Measurements from ENCODE around the gene CLEC3B. TPM values are rescaled to one million over a fixed set of nuclear protein-coding genes. Genes with fewer than 3 reads are reported as not detected.

Gene CLEC3B
- total RNA-seq, 1 experiment from 2014 or later, result not detected

DNA sequence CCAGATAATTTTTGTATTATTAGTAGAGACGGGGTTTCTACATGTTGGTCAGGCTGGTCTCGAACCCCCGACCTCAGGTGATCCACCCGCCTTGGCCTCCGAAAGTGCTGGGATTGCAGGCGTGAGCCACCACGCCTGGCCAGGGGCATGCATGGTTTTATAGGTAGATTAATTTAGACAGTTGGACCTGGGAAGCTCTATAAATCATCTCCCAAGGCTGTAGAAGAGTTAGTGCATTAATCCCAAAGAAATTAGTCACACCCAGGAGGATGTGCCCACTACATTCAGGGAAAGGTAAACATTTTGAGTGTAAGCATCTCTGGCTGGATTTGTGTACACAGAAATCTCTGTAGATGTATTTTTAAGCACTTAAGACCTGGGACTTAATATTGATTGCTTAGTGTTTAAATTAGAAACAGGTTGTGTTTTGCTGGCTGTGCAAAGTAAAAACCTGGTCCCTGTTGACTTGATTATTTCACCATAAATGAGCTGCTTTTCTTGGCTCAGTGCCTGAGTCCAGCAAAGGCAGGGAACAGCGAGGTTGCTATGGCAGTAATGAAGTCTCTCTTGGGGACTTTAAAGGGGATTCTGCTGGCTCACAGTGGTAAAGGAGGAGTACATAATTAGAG is 30.8 kb upstream of the CLEC3B start:
- ChIA-PET CTCF (no interaction called here), POLR2A (no interaction called here)
- TF ChIP-seq, protein P1, sequence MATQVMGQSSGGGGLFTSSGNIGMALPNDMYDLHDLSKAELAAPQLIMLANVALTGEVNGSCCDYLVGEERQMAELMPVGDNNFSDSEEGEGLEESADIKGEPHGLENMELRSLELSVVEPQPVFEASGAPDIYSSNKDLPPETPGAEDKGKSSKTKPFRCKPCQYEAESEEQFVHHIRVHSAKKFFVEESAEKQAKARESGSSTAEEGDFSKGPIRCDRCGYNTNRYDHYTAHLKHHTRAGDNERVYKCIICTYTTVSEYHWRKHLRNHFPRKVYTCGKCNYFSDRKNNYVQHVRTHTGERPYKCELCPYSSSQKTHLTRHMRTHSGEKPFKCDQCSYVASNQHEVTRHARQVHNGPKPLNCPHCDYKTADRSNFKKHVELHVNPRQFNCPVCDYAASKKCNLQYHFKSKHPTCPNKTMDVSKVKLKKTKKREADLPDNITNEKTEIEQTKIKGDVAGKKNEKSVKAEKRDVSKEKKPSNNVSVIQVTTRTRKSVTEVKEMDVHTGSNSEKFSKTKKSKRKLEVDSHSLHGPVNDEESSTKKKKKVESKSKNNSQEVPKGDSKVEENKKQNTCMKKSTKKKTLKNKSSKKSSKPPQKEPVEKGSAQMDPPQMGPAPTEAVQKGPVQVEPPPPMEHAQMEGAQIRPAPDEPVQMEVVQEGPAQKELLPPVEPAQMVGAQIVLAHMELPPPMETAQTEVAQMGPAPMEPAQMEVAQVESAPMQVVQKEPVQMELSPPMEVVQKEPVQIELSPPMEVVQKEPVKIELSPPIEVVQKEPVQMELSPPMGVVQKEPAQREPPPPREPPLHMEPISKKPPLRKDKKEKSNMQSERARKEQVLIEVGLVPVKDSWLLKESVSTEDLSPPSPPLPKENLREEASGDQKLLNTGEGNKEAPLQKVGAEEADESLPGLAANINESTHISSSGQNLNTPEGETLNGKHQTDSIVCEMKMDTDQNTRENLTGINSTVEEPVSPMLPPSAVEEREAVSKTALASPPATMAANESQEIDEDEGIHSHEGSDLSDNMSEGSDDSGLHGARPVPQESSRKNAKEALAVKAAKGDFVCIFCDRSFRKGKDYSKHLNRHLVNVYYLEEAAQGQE (IDR thresholded peaks at IDR 0.05; ENCODE audit: insufficient read depth in 1 of 2, low read depth in 2 of 2, low read length in 1 of 2), result no peak
- TF ChIP-seq SIN3A (IDR thresholded peaks at IDR 0.05; ENCODE audit: borderline replicate concordance, insufficient read depth, low read depth, low read length) (no peak), POLR2AphosphoS5 (IDR thresholded peaks at IDR 0.05; ENCODE audit: low read depth, low read length) (no peak), TCF7L2 (IDR thresholded peaks at IDR 0.05; ENCODE audit: low read depth, low read length) (no peak)
- TF ChIP-seq, protein P2, sequence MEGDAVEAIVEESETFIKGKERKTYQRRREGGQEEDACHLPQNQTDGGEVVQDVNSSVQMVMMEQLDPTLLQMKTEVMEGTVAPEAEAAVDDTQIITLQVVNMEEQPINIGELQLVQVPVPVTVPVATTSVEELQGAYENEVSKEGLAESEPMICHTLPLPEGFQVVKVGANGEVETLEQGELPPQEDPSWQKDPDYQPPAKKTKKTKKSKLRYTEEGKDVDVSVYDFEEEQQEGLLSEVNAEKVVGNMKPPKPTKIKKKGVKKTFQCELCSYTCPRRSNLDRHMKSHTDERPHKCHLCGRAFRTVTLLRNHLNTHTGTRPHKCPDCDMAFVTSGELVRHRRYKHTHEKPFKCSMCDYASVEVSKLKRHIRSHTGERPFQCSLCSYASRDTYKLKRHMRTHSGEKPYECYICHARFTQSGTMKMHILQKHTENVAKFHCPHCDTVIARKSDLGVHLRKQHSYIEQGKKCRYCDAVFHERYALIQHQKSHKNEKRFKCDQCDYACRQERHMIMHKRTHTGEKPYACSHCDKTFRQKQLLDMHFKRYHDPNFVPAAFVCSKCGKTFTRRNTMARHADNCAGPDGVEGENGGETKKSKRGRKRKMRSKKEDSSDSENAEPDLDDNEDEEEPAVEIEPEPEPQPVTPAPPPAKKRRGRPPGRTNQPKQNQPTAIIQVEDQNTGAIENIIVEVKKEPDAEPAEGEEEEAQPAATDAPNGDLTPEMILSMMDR (IDR thresholded peaks at IDR 0.05), result no peak
- no TSS peak for BruUV-seq (replicated peaks)
- no peak for ATAC-seq
- intact Hi-C loops (cut with micrococcal nuclease; ENCODE audit: unreplicated experiment) (no loop called here), in situ Hi-C loops (cut with HindIII; ENCODE audit: low pct_unique_long_range_greater_than_20kb, low sequenced_read_pairs) (no loop called here)
- Histone ChIP-seq H3K27me3 (ENCODE audit: control insufficient read depth, insufficient read depth, low read length) (no peaks in the 10 kb centered on the region), H3K4me3 (ENCODE audit: low read depth in 2 of 2, low read length in 2 of 2) (no peak overlapping the region), H3K36me3 (ENCODE audit: control insufficient read depth, insufficient read depth, low read length) (peaks cover 5% of the 10 kb centered on the region), H3K9me3 (ENCODE audit: control insufficient read depth, insufficient read depth, low read depth, low read length) (no peaks in the 10 kb centered on the region), H3K4me1 (ENCODE audit: control insufficient read depth, insufficient read depth, low read length) (no peaks in the 10 kb centered on the region; the same call in 1 of the 2 replicates), H3K27ac (ENCODE audit: low read length) (no peak overlapping the region)
- no peak for DNase-seq (ENCODE audit: low read depth, low spot score)

DNA sequence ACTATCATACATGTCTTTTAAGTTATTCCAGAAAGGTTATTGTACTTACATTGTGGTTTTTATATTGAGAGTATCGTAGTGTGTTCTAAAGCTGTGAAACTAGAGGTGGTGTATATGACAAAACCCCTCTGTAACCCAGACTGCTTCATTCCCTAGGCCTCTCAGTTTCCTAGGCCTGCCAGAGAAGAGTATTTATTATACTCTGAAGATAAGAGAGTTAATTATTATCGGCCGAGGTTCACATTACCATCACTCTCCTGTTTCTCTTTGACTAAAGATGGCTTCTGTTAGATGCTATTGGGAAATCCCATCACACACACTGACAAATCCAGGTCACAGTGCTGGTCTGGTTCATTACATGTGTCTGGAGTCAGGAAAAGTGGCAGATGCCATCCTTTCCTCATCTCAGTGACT is 29.5 kb upstream of the CLEC3B start:
- TF ChIP-seq TCF7L2 (IDR thresholded peaks at IDR 0.05; ENCODE audit: low read depth, low read length) (no peak), POLR2AphosphoS5 (IDR thresholded peaks at IDR 0.05; ENCODE audit: low read depth, low read length) (no peak), SIN3A (IDR thresholded peaks at IDR 0.05; ENCODE audit: borderline replicate concordance, insufficient read depth, low read depth, low read length) (no peak)
- TF ChIP-seq, protein P2 (IDR thresholded peaks at IDR 0.05), result no peak
- TF ChIP-seq, protein P1 (IDR thresholded peaks at IDR 0.05; ENCODE audit: insufficient read depth in 1 of 2, low read depth in 2 of 2, low read length in 1 of 2), result no peak
- intact Hi-C loops (cut with micrococcal nuclease; ENCODE audit: unreplicated experiment) (no loop called here), in situ Hi-C loops (cut with HindIII; ENCODE audit: low pct_unique_long_range_greater_than_20kb, low sequenced_read_pairs) (no loop called here)
- H3K4me1 ChIP-seq (ENCODE audit: control insufficient read depth, insufficient read depth, low read length), result no peaks in the 10 kb centered on the region; the same call in 1 of the 2 replicates
- no peak overlapping the region for H3K4me3 ChIP-seq (ENCODE audit: low read depth in 2 of 2, low read length in 2 of 2)
- H3K9me3 ChIP-seq (ENCODE audit: control insufficient read depth, insufficient read depth, low read depth, low read length), result no peaks in the 10 kb centered on the region
- CTCF ChIA-PET, result no interaction called here
- BruUV-seq (replicated peaks), result no TSS peak
- DNase-seq (ENCODE audit: low read depth, low spot score) (no peak), ATAC-seq (no peak)
- no peak overlapping the region for H3K27ac ChIP-seq (ENCODE audit: low read length)
- peaks cover 6% of the 10 kb centered on the region for H3K36me3 ChIP-seq (ENCODE audit: control insufficient read depth, insufficient read depth, low read length)
- no peaks in the 10 kb centered on the region for H3K27me3 ChIP-seq (ENCODE audit: control insufficient read depth, insufficient read depth, low read length)
- POLR2A ChIA-PET, result interaction anchor here (0.6 kb wide), 1 partner anchor 133 kb away, joined by 3 read pairs; no protein-coding TSS in a partner anchor

Measured in Panc1 (cell line).